IPS-15b (cell line): Measurements from ENCODE around the gene CES3.

Source experiments
- H3K27me3 ChIP-seq: one replicate; pipeline ENCODE4 v1.6.1; 2013; ENCODE audit warnings: low read length; ENCODE audit not compliant: control insufficient read depth, insufficient read depth
- H3K36me3 ChIP-seq: one replicate; pipeline ENCODE4 v1.6.1; 2013; ENCODE audit warnings: low read length; ENCODE audit not compliant: control insufficient read depth, insufficient read depth
- H3K4me1 ChIP-seq: one replicate; pipeline ENCODE4 v1.6.1; 2013; ENCODE audit warnings: mild to moderate bottlenecking, low read length; ENCODE audit not compliant: control insufficient read depth, insufficient read depth
- H3K4me3 ChIP-seq: one replicate; pipeline ENCODE4 v1.5.1; 2013; ENCODE audit warnings: low read depth, low read length
- H3K9ac ChIP-seq: one replicate; pipeline ENCODE4 v1.6.1; 2013; ENCODE audit warnings: low read depth, mild to moderate bottlenecking, low read length
- H3K9me3 ChIP-seq: one replicate; pipeline ENCODE4 v1.6.1; 2013; ENCODE audit warnings: mild to moderate bottlenecking, low read length; ENCODE audit not compliant: control insufficient read depth, insufficient read depth

CES3 gene

DNA sequence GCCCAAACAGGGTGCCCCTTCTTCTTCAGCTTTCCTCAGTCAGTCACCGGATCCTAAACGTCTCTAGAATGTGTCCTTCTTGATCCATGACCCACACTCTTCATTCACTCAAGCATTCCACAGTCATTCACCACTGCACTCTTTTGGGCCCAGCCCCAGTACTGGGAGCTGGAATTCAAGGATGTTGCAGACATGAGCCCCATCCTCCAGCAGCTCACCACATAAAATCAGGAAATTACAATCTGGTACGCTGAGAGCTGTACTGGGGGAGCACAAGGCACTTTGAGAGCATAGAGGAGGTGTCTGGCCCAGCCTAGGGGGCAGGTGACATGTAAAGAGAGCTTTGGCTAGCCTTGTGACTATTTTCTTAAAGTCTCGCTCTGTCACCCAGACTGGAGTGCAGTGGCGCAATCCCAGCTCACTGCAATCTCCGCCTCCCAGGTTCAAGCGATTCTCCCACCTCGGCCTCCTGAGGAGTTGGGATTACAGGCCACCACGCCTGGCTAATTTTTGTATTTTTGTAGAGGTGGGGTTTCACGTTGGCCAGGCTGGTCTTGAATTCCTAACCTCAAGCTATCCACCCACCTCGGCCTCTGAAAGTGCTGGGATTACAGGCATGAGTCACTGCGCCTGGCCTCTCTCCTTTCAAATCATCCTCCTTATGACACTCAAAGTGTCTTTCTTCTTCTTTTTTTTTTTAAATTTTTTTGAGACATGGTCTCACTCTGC is 46.0 kb downstream of the CES3 start:
- H3K36me3 ChIP-seq: no peaks in the 10 kb centered on the region
- H3K27me3 ChIP-seq: peaks cover 29% of the 10 kb centered on the region
- H3K4me3 ChIP-seq: no peak overlapping the region
- no peak overlapping the region for H3K9ac ChIP-seq
- no peaks in the 10 kb centered on the region for H3K9me3 ChIP-seq
- H3K4me1 ChIP-seq: no peaks in the 10 kb centered on the region

DNA sequence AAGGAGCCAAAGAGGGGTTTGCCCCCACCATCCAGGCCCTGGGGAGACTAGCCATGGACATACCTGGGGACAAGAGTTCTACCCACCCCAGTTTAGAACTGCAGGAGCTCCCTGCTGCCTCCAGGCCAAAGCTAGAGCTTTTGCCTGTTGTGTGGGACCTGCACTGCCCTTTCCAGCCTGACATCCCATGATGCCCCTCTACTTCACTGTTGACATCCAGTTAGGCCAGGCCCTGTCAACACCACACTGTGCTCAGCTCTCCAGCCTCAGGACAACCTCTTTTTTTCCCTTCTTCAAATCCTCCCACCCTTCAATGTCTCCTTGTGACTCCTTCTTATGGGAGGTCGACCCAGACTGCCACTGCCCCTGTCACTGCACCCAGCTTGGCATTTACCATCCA is 48.1 kb downstream of the CES3 start:
- no peaks in the 10 kb centered on the region for H3K9me3 ChIP-seq
- no peak overlapping the region for H3K9ac ChIP-seq
- H3K36me3 ChIP-seq: no peaks in the 10 kb centered on the region
- no peak overlapping the region for H3K4me3 ChIP-seq
- H3K4me1 ChIP-seq: no peaks in the 10 kb centered on the region
- H3K27me3 ChIP-seq: peaks cover 20% of the 10 kb centered on the region

DNA sequence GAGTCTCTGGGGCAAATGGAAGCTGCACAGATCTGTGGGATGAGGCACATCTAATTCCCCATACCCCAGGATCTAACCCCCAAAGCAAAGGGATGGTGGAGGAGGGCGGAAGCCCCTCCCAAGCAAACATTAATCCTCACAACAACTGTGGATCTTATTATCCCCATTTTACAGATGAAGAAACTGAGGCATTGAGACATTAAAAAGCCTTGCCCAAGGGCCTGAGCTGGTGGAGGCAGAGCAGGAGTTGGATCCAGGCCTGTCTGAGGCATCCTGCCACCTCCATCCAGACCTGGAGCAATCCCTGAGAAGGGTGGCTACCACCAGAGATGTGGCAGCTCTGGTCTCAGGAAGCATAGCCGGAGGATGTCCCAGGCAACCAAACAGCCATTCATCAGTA is 50.2 kb downstream of the CES3 start:
- Histone ChIP-seq H3K9ac (no peak overlapping the region), H3K4me1 (no peaks in the 10 kb centered on the region), H3K9me3 (no peaks in the 10 kb centered on the region), H3K36me3 (no peaks in the 10 kb centered on the region), H3K27me3 (peaks cover 37% of the 10 kb centered on the region), H3K4me3 (no peak overlapping the region)

DNA sequence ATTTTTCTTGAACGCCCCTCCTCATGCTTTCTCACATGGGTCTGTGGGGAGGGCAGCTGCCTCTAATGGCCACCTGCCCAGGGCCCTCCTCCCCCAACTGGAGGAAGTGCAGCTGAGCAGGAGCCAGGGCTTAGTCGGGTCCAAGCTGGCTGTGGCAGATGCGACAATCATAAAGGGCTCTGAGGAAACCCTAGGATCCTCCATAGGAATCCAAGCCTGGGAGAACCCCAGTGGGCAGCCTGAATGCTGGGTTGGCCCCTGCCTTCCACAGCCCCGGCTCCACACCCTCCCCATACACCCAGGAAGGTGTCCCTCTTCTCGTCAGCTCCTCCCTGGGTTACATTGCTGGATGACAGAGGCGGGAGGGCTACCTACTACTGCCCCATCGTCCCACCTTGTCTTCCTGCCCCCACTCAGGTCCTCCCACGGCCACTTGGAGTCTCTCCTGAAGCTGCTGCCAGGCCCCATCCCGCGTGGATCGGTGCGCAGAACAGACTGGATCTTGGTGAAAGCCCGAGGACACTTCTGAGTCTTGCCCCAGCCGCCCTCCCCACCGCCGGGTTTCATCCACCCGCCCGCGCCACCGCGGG is 52.3 kb downstream of the CES3 start:
- Histone ChIP-seq H3K36me3 (no peaks in the 10 kb centered on the region), H3K4me1 (no peaks in the 10 kb centered on the region), H3K27me3 (peaks cover 44% of the 10 kb centered on the region), H3K9ac (peak overlapping the region; percentile 37), H3K9me3 (no peaks in the 10 kb centered on the region), H3K4me3 (peak overlapping the region; percentile 55)

DNA sequence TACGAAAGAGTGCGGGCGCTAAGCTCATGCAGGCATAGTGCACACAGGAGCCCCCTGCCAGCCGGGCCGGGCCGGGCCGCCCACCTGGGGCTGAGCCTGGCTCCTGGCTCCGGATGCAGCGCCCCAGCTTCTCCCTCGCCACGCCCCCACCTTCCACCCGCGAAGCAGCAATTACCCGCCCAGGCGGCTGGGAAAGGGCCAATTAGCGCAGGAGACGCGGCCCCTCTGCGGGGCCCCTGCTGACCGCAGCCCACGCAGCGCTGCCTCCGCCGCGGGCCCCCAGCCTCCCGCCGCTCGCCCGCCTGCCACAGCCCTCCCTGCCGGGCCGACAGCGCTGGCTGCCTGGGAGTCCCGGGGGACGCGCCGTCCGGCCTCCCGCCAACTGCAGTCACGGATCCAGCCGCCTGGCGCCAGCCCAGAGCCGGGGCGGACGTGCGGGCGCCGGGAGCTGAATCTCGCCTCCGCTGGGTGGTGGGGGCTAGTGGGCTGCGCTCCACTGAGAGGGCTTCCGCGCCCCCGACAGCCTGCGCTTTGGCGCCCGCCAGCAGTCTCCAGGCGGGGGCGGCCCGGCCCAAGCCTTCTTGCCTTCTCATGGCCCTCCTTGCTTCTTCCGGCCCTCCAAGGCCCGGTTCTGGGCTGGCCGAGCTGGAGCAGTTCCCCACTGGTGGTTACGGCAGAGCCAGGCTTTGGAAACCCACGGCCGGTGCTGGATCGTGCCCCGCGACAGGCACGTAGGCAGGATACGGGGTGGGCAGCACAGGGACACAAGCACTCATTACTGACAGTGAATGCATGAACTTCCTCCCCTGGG is 53.0 kb downstream of the CES3 start:
- Histone ChIP-seq H3K27me3 (peaks cover 44% of the 10 kb centered on the region), H3K9me3 (no peaks in the 10 kb centered on the region), H3K4me1 (no peaks in the 10 kb centered on the region), H3K9ac (peak overlapping the region; percentile 37), H3K4me3 (peak overlapping the region; percentile 55), H3K36me3 (no peaks in the 10 kb centered on the region)

DNA sequence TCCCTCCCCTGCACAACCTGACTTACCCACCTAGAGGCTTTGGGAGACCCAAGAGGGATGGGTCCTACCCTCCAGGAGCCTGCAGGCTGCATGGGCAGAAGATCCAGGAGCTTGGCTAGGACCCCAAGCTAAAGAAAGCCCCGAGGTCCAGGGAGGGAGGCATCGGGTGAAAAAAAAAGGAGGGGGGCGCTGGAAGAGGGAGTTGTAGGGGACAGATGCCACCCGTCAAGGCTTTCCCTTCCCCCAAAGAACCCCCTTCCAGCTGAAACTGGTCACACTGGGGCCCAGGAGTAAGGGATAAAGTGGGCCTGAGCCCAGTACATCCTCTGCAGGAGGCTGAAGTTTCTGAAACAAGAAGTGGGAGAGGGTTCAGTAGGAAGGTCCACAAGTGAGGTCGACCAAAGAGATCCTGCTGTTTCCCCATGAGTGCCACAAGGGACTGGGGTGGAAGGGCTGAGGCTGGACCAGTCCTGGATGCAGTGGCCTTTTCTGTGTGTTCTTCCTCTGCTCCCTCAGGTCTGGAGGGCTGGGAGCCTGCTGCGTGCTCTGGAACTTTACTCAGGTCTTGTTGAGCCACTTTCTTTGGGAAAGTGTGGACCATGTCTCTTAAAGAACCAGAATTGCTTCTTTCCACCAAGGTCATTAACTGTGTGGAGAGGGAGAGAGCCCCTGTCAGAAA is 53.7 kb downstream of the CES3 start:
- peaks cover 44% of the 10 kb centered on the region for H3K27me3 ChIP-seq
- H3K9me3 ChIP-seq: no peaks in the 10 kb centered on the region
- H3K36me3 ChIP-seq: no peaks in the 10 kb centered on the region
- no peaks in the 10 kb centered on the region for H3K4me1 ChIP-seq
- H3K4me3 ChIP-seq: peak overlapping the region; percentile 55
- no peak overlapping the region for H3K9ac ChIP-seq

DNA sequence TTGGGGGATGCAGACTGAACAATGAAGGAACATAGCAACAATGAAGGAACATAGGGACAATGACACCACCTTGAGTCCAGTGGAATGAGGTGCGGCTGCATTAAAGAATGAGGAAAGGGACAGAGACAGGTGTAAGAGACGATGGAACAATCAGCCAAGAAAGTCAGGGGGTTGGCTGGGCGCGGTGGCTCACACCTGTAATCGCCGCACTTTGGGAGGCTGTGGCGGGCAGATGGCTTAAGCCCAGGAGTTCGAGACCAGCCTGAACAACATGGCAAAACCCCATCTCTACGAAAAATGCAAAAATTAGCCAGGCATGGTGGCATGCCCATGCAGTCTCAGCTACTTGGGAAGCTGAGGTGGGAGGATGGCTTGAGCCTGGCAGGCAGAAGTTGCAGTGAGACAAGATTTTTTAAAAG is 54.3 kb downstream of the CES3 start:
- Histone ChIP-seq H3K9ac (no peak overlapping the region), H3K4me1 (no peaks in the 10 kb centered on the region), H3K27me3 (peaks cover 44% of the 10 kb centered on the region), H3K4me3 (no peak overlapping the region), H3K36me3 (no peaks in the 10 kb centered on the region), H3K9me3 (no peaks in the 10 kb centered on the region)

DNA sequence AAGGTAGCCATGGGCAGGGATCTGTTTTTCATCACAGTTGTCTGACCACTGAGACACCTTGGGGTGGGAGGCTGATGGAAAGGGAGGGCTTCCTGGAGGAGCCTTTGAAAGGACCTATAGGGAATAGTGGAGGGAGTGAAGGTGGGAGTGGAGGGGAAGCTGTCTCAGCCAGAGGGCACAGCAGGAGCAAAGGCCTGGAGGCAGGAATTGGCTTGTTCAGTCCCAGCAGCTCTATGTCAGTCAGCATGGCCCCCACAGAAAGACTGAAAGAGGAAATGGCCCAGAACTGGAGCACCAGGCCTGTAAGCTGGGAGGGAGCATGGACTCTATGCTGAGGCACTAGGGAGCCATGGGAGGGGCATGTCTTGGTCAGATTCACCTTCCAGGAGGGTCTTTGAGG is 55.1 kb downstream of the CES3 start:
- Histone ChIP-seq H3K4me1 (no peaks in the 10 kb centered on the region), H3K9ac (no peak overlapping the region), H3K9me3 (no peaks in the 10 kb centered on the region), H3K4me3 (no peak overlapping the region), H3K27me3 (peaks cover 42% of the 10 kb centered on the region), H3K36me3 (no peaks in the 10 kb centered on the region)

DNA sequence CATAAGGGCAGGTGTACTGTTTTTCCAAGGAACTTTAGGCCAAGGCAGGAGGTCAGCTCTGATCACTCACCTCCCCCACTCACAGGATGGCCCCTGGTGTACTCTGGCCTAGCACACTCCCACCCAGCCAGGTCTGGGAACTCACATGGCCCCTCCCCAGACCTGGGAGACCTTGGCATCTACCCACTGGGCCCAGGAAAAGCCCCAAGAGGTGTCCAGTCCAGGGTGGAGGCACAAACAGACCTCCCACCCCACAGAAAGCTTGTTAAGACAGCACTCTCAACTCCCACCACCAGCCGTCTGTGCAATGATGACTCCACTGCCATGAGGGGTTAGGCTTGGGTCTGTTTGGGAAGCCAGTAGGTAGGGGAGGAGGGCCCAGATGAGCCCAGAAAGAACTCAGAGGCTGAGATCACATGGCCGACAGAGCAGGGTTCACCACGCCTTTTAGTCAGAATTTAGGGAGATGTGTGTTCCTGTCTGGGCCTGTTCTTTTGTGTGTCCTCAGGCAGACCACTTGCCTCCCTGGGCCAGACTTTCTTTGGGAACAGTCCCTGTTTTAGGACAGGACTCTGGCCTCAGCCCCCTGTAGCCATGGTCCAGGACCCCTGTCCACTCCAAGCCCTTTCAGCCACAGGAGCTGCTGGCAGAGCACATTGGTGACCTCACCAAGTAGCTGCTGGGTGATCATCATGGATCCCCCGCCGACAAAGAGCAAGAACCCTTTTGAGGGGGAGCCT is 55.8 kb downstream of the CES3 start:
- no peaks in the 10 kb centered on the region for H3K4me1 ChIP-seq
- H3K4me3 ChIP-seq: no peak overlapping the region
- no peaks in the 10 kb centered on the region for H3K36me3 ChIP-seq
- H3K9me3 ChIP-seq: no peaks in the 10 kb centered on the region
- H3K27me3 ChIP-seq: peaks cover 36% of the 10 kb centered on the region
- H3K9ac ChIP-seq: no peak overlapping the region

DNA sequence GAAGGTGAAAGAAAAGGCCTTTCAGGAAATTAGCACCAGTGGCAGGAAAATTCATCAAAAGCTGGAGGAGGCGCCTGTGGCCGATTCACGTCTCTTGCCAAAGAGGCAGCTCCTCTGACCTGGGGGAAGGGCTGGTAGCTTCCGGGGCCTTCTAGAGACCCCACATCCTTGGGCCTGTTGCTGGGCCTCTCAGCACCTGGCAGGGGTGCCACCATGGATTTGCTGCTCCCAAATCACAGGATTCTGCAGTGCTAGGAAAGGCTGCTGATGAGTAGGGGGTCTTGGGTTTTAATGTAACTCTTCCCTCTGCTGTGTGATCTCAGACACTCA is 56.3 kb downstream of the CES3 start:
- H3K4me3 ChIP-seq: no peak overlapping the region
- H3K9ac ChIP-seq: no peak overlapping the region
- H3K36me3 ChIP-seq: no peaks in the 10 kb centered on the region
- peaks cover 36% of the 10 kb centered on the region for H3K27me3 ChIP-seq
- H3K4me1 ChIP-seq: no peaks in the 10 kb centered on the region
- H3K9me3 ChIP-seq: no peaks in the 10 kb centered on the region

DNA sequence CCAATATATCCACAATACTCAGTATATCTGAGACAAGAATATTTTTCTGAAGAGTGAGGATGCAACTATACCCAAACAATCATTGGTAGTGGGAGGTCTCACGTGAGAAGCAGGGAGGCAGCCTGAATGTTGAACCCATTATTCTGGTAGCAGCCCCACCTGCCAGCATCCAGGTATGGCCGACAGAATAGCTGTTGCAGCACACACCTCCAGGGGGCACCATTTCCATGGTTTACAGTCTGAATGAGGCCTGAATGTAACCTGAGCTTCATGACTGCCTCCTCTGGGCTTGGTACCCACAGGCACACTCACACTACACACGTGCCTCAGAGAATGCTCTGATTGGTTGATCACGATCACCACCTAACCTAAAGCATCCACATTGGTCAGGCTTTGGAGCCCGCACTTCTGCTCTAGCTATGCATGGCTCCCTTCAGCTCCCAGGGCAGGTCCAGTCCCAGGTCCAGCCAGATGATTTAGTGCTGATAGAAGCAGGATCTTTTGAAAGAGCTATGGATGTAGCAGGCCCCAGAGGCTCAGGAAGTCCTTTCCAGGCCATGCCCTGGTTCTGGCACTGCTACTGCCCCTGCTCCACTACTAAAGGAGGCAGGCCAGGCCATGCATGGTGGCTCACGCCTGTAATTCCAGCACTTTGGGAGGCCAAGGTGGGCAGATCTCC is 56.9 kb downstream of the CES3 start:
- peaks cover 34% of the 10 kb centered on the region for H3K27me3 ChIP-seq
- H3K9me3 ChIP-seq: no peaks in the 10 kb centered on the region
- H3K4me3 ChIP-seq: no peak overlapping the region
- H3K4me1 ChIP-seq: no peaks in the 10 kb centered on the region
- H3K9ac ChIP-seq: no peak overlapping the region
- no peaks in the 10 kb centered on the region for H3K36me3 ChIP-seq
